HL-60 (cell line): ENCODE results near the gene GALNT9.

Experiments used
- DNase-seq, 2 experiments: peaks; one replicate each; pipeline ENCODE4 v3.0.0-alpha.2; 2010 to 2020; ENCODE audit warnings: low read depth in 1 of 2, low spot score in 1 of 2
- H3K27ac ChIP-seq: fragments of 250-450 bp; sonication (Bioruptor Pico); replicated peaks from 2 replicates; pipeline ENCODE4 v1.5.1; 2020; ENCODE audit warnings: mild to moderate bottlenecking, moderate library complexity
- H3K27me3 ChIP-seq: fragments of 250-450 bp; sonication (Bioruptor Pico); 2 replicates; pipeline ENCODE4 v1.5.1; 2021; ENCODE audit warnings: mild to moderate bottlenecking, moderate library complexity; ENCODE audit not compliant: insufficient read depth, poor library complexity, severe bottlenecking
- H3K4me3 ChIP-seq: replicated peaks from 2 replicates; pipeline ENCODE4 v1.5.1; 2011; ENCODE audit warnings: mild to moderate bottlenecking, control low read depth, low read length; ENCODE audit not compliant: insufficient read depth
- CTCF ChIP-seq: IDR thresholded peaks from one replicate; pipeline ENCODE4 v1.5.1; 2011; ENCODE audit warnings: low read length, control low read depth, inconsistent platforms; ENCODE audit not compliant: insufficient read depth
- GABPA ChIP-seq: IDR thresholded peaks from 2 replicates; pipeline ENCODE4 v1.6.1; 2012; ENCODE audit warnings: low read depth
- POLR2AphosphoS5 ChIP-seq: IDR thresholded peaks from 2 replicates; pipeline ENCODE4 v1.6.1; 2012; ENCODE audit warnings: low read depth
- SPI1 ChIP-seq: IDR thresholded peaks from 2 replicates; pipeline ENCODE4 v1.6.1; 2012; ENCODE audit warnings: low read depth, mild to moderate bottlenecking, borderline replicate concordance
- TF ChIP-seq, protein P1 (sequence below): IDR thresholded peaks from 2 replicates; pipeline ENCODE4 v1.6.1; 2012; ENCODE audit warnings: low read depth; ENCODE audit not compliant: insufficient replicate concordance

GALNT9 gene

DNA sequence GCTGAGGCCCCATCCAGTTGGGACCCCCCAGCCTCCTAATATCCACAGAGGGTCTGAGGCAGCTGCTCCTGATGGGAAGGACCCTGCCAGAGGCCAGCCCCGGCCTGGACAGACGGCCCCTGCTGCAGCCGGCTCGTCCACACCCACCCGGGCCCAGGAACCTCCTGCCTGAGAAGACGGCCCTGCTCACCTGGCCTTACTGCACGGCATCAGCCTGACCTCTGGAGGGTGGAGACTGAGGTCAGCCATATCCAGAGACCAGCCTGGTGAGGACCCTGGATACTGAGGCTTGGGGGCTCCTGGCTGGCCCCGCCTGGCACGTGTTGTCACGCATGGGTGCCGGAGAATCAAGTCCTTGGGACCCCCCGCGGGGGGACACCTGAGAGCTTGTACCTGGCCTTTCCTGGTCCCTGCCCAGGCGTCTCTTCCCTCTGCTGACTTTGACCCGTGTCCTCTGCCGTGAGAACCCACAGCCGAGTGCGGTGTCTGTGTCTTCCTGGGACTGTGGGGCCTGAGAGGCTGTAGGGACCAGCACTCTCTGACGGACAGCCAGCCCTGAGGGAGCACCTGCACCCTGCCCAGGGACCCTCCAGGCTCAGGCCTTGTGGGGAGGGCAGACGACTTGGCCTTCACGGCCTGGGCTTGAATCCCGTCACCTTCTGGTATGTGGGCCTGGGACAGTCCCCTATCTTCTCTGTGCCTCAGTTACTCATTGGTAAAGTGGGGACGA lies 127.8 kb downstream of the GALNT9 start:
- H3K4me3 ChIP-seq = no peak overlapping the region
- no peak for DNase-seq
- no peak overlapping the region for H3K27ac ChIP-seq
- peaks cover 27% of the 10 kb centered on the region for H3K27me3 ChIP-seq
- TF ChIP-seq POLR2AphosphoS5 = no peak
- no peak for TF ChIP-seq GABPA
- TF ChIP-seq SPI1 = no peak
- TF ChIP-seq, protein P1, sequence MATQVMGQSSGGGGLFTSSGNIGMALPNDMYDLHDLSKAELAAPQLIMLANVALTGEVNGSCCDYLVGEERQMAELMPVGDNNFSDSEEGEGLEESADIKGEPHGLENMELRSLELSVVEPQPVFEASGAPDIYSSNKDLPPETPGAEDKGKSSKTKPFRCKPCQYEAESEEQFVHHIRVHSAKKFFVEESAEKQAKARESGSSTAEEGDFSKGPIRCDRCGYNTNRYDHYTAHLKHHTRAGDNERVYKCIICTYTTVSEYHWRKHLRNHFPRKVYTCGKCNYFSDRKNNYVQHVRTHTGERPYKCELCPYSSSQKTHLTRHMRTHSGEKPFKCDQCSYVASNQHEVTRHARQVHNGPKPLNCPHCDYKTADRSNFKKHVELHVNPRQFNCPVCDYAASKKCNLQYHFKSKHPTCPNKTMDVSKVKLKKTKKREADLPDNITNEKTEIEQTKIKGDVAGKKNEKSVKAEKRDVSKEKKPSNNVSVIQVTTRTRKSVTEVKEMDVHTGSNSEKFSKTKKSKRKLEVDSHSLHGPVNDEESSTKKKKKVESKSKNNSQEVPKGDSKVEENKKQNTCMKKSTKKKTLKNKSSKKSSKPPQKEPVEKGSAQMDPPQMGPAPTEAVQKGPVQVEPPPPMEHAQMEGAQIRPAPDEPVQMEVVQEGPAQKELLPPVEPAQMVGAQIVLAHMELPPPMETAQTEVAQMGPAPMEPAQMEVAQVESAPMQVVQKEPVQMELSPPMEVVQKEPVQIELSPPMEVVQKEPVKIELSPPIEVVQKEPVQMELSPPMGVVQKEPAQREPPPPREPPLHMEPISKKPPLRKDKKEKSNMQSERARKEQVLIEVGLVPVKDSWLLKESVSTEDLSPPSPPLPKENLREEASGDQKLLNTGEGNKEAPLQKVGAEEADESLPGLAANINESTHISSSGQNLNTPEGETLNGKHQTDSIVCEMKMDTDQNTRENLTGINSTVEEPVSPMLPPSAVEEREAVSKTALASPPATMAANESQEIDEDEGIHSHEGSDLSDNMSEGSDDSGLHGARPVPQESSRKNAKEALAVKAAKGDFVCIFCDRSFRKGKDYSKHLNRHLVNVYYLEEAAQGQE = no peak
- TF ChIP-seq CTCF = no peak

DNA sequence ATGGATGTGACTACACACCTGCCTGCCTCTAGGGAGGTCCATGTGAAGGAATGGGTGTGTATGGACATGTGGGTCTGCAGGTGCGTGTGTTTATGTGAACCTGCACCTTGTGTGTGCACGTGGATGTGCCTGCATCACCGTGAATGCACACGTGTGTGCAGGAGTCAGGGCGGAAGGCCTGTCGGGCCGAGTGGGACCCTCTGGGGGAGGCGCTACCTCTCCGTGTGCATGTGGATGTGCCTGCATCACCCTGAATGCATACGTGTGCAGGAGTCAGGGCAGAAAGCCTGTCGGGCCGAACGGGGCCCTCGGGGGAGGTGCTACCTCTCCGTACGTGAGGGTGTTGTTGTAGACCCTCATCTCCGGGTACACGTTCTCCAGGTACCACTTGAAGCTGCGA lies 128.6 kb downstream of the GALNT9 start:
- TF ChIP-seq POLR2AphosphoS5 (no peak), SPI1 (no peak), GABPA (no peak), CTCF (no peak)
- TF ChIP-seq, protein P1 = no peak
- peaks cover 22% of the 10 kb centered on the region for H3K27me3 ChIP-seq

GRCh38 chr12:132199526-132200319 lies 129.7 kb downstream of the GALNT9 start:
- no peak for DNase-seq
- TF ChIP-seq, protein P1 = no peak
- TF ChIP-seq GABPA (no peak), SPI1 (no peak), CTCF (no peak), POLR2AphosphoS5 (no peak)
- peaks cover 11% of the 10 kb centered on the region for H3K27me3 ChIP-seq
- H3K27ac ChIP-seq = no peak overlapping the region
- H3K4me3 ChIP-seq = no peak overlapping the region

More for the DNA sequence above, 128.6 kb downstream of the GALNT9 start:
- DNase-seq = no peak
- Histone ChIP-seq H3K27ac (no peak overlapping the region), H3K4me3 (no peak overlapping the region)
